ENCODE results near the gene TMA7. TPM values are rescaled to one million over a fixed set of nuclear protein-coding genes. Genes with fewer than 3 reads are reported as not detected.
A peak's percentile ranks its signal among the peaks of the same experiment; 100 is the strongest.

TMA7 gene
- polyA plus RNA-seq, 1 donor from 2014 or later = 1,747 TPM

- Histone ChIP-seq H3K4me3 (ENCODE audit: low read length) (no peak overlapping the region), H3K27me3 (ENCODE audit: insufficient read depth, low read depth, low read length) (no peaks in the 10 kb centered on the region), H2AFZ (ENCODE audit: low read depth, low read length) (no peak overlapping the region), H3F3A (ENCODE audit: insufficient read depth, low read length, poor library complexity, severe bottlenecking) (no peaks in the 10 kb centered on the region), H4K20me1 (ENCODE audit: insufficient read depth) (no peaks in the 10 kb centered on the region), H3K9ac (ENCODE audit: low read length) (no peak overlapping the region), H3K79me2 (replicated peaks; ENCODE audit: insufficient read depth, low read length) (no peaks in the 10 kb centered on the region), H3K9me2 (ENCODE audit: insufficient read depth, low read length) (no peaks in the 10 kb centered on the region), H3K36me3 (ENCODE audit: insufficient read depth, low read length) (no peaks in the 10 kb centered on the region), H3K9me3 (ENCODE audit: low read length) (no peaks in the 10 kb centered on the region), H3K27ac (ENCODE audit: low read length) (no peak overlapping the region), H3K4me2 (ENCODE audit: low read length) (no peak overlapping the region)
- no peak for TF ChIP-seq REST (IDR thresholded peaks at IDR 0.05; ENCODE audit: borderline replicate concordance)
- no peak for TF ChIP-seq SMC3 (conservative IDR thresholded peaks at IDR 0.05; ENCODE audit: poor library complexity)
- TF ChIP-seq TAF1 (IDR thresholded peaks at IDR 0.05; ENCODE audit: low read depth) = no peak
- no peak for TF ChIP-seq EZH2 (IDR thresholded peaks at IDR 0.05; ENCODE audit: borderline replicate concordance, insufficient read depth, low read length, poor library complexity, severe bottlenecking)
- no peak for TF ChIP-seq EP300 (conservative IDR thresholded peaks at IDR 0.05; ENCODE audit: poor library complexity, severe bottlenecking)
- TF ChIP-seq MXI1 (conservative IDR thresholded peaks at IDR 0.05; ENCODE audit: poor library complexity, severe bottlenecking) = no peak
- no peak for TF ChIP-seq POLR2AphosphoS5 (IDR thresholded peaks at IDR 0.05)
- no peak for TF ChIP-seq RAD21 (conservative IDR thresholded peaks at IDR 0.05)
- TF ChIP-seq, protein P1, sequence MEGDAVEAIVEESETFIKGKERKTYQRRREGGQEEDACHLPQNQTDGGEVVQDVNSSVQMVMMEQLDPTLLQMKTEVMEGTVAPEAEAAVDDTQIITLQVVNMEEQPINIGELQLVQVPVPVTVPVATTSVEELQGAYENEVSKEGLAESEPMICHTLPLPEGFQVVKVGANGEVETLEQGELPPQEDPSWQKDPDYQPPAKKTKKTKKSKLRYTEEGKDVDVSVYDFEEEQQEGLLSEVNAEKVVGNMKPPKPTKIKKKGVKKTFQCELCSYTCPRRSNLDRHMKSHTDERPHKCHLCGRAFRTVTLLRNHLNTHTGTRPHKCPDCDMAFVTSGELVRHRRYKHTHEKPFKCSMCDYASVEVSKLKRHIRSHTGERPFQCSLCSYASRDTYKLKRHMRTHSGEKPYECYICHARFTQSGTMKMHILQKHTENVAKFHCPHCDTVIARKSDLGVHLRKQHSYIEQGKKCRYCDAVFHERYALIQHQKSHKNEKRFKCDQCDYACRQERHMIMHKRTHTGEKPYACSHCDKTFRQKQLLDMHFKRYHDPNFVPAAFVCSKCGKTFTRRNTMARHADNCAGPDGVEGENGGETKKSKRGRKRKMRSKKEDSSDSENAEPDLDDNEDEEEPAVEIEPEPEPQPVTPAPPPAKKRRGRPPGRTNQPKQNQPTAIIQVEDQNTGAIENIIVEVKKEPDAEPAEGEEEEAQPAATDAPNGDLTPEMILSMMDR (IDR thresholded peaks at IDR 0.05; ENCODE audit: poor library complexity, severe bottlenecking) = no peak
These were observed 44.3 kb upstream of the TMA7 start for GRCh38 chr3:48395714-48396113.

DNA sequence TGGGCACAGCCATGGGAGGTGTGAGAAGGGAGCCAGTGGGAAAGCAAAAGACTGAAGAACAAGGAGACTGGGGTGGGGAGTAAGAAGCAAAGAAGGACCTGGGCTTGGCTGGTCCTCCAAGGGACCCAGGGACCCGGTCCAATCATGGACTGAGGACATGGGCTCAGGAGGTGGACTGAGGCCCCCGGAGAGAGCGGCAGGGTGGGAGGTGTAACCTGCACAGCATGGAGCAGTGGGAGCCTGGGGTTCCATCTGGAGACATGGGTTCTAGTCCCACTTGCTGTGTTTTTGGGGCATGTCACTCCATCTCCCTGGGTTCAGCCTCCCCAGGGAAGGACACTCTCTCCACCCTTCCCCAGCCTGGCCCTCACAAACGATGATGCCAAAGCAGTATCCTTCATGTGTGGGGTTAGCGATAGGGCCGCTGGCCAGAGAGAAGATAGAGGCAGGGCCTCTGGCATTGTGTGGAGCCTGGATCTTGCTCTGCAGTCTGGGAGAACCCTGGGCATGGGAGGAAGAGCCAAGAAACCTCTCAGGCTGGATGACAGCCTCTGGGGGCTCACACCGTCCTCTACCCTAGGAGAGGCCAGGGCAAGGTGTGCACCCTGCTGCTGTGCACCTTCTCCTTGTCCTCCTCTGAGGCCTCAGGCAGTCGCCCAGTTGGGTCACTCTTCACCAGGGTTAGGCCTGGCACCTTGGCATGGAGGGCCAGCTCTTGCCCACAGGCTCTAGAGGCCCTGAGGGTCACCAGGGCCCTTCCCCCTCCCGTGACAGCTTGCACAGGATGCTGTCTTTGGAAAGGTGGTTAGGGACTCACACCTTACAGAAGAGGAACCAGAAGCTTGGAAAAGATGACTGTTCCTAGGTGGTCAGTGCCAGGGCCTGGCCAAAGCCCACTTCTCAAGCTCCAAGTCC lies 42.0 kb upstream of the TMA7 start:
- H3K79me2 ChIP-seq (replicated peaks; ENCODE audit: insufficient read depth, low read length) = no peaks in the 10 kb centered on the region
- no peaks in the 10 kb centered on the region for H4K20me1 ChIP-seq (ENCODE audit: insufficient read depth)
- H3K9ac ChIP-seq (ENCODE audit: low read length) = no peak overlapping the region
- H3K36me3 ChIP-seq (ENCODE audit: insufficient read depth, low read length) = peaks cover under 1% of the 10 kb centered on the region
- no peaks in the 10 kb centered on the region for H3K27me3 ChIP-seq (ENCODE audit: insufficient read depth, low read depth, low read length)
- H3K9me3 ChIP-seq (ENCODE audit: low read length) = no peaks in the 10 kb centered on the region
- no peak overlapping the region for H3K4me3 ChIP-seq (ENCODE audit: low read length)
- H3F3A ChIP-seq (ENCODE audit: insufficient read depth, low read length, poor library complexity, severe bottlenecking) = no peaks in the 10 kb centered on the region
- no peak overlapping the region for H3K4me2 ChIP-seq (ENCODE audit: low read length)
- TF ChIP-seq POLR2AphosphoS5 (IDR thresholded peaks at IDR 0.05) (peak; percentile 13), TAF1 (IDR thresholded peaks at IDR 0.05; ENCODE audit: low read depth) (no peak)
- H3K27ac ChIP-seq (ENCODE audit: low read length) = no peak overlapping the region
- no peak overlapping the region for H2AFZ ChIP-seq (ENCODE audit: low read depth, low read length)
- no peaks in the 10 kb centered on the region for H3K9me2 ChIP-seq (ENCODE audit: insufficient read depth, low read length)

All from neural cell (in vitro differentiated cells).